GM19324 (cell line): ENCODE measurements around the gene KREMEN1.

ENCODE experiments used
- ATAC-seq: cut with Tn5 transposase; IDR thresholded peaks from one replicate; pipeline ENCODE4 v1.9.1; 2021; ENCODE audit warnings: mild to moderate bottlenecking, moderate library complexity; ENCODE audit not compliant: unreplicated experiment, low FRiP score

Gene KREMEN1

GRCh38 chr22:29124777-29125442, 52.1 kb downstream of the KREMEN1 start:
- no peak for ATAC-seq

GRCh38 chr22:29125443-29125778, 52.6 kb downstream of the KREMEN1 start:
- ATAC-seq: no peak

GRCh38 chr22:29125844-29126243, 53.0 kb downstream of the KREMEN1 start:
- ATAC-seq: no peak

GRCh38 chr22:29126670-29127395, 54.0 kb downstream of the KREMEN1 start:
- no peak for ATAC-seq

GRCh38 chr22:29128891-29129807, 56.3 kb downstream of the KREMEN1 start:
- no peak for ATAC-seq

GRCh38 chr22:29129808-29130140, 56.9 kb downstream of the KREMEN1 start:
- no peak for ATAC-seq

GRCh38 chr22:29130476-29130875, 57.6 kb downstream of the KREMEN1 start:
- ATAC-seq: no peak

GRCh38 chr22:29133603-29134133, 60.8 kb downstream of the KREMEN1 start:
- ATAC-seq: no peak

GRCh38 chr22:29134448-29134847, 61.6 kb downstream of the KREMEN1 start:
- ATAC-seq: no peak

- no peak for ATAC-seq
Observed at GRCh38 chr22:29136782-29137700, 64.2 kb downstream of the KREMEN1 start.

GRCh38 chr22:29138556-29139305, 65.9 kb downstream of the KREMEN1 start:
- ATAC-seq: no peak

- no peak for ATAC-seq
Observed at GRCh38 chr22:29139965-29140782, 67.3 kb downstream of the KREMEN1 start.

GRCh38 chr22:29141078-29141688, 68.3 kb downstream of the KREMEN1 start:
- no peak for ATAC-seq

- no peak for ATAC-seq
Observed at GRCh38 chr22:29142116-29142515, 69.3 kb downstream of the KREMEN1 start.

GRCh38 chr22:29143941-29144785, 71.3 kb downstream of the KREMEN1 start:
- ATAC-seq: no peak

- ATAC-seq: no peak
Observed at GRCh38 chr22:29144786-29145160, 71.9 kb downstream of the KREMEN1 start.

GRCh38 chr22:29145321-29146072, 72.7 kb downstream of the KREMEN1 start:
- no peak for ATAC-seq
